Lower lobe of right lung (tissue), 2 donors: ENCODE data around the gene ZDHHC8. TPM values are rescaled to one million over a fixed set of nuclear protein-coding genes. Genes with fewer than 3 reads are reported as not detected.
A peak's percentile ranks its signal among the peaks of the same experiment; 100 is the strongest.

Experiments
- ATAC-seq, 2 donors: fragments of 200-7000 bp; cut with Tn5 transposase; one replicate each; pipeline ENCODE4 v1.9.1; 2020 to 2022; ENCODE audit warnings: mild to moderate bottlenecking in 2 of 2, moderate library complexity in 2 of 2
- DNase-seq: peaks from one replicate; pipeline ENCODE4 v3.0.0-alpha.2; 2020
- H3K27ac ChIP-seq: fragments of 200-600 bp; one replicate; pipeline ENCODE4 v1.8.0; 2022
- H3K27me3 ChIP-seq: fragments of 200-600 bp; one replicate; pipeline ENCODE4 v1.8.0; 2022; ENCODE audit warnings: low read depth
- H3K36me3 ChIP-seq: fragments of 200-600 bp; one replicate; pipeline ENCODE4 v1.8.0; 2022; ENCODE audit warnings: mild to moderate bottlenecking
- H3K4me1 ChIP-seq: fragments of 200-600 bp; one replicate; pipeline ENCODE4 v1.8.0; 2022
- H3K4me3 ChIP-seq: fragments of 200-600 bp; one replicate; pipeline ENCODE4 v1.8.0; 2022; ENCODE audit warnings: mild to moderate bottlenecking
- H3K9me3 ChIP-seq: fragments of 200-600 bp; one replicate; pipeline ENCODE4 v1.8.0; 2022
- CTCF ChIP-seq: fragments of 200-600 bp; IDR thresholded peaks from one replicate; pipeline ENCODE4 v1.8.0; 2022; ENCODE audit warnings: antibody characterized with exemption, mild to moderate bottlenecking
- intact Hi-C: fragments of 100-400 bp; cut with DNase I; formaldehyde crosslinking; loops from one replicate; pipeline ENCODE4 v1.11.0; 2022
- total RNA-seq: library from RNA; stranded (reverse); fragmentation: NEBNext Ultra II Directional; extraction: Animal tissue kit (Norgen Biotek cat#: 25700); gene quantifications from one replicate; pipeline ENCODE4 v1.2.1, GENCODE V29; 2021
- donor health status: DM: no; HTN: yes; CAD: no; lungs with severe emphysema.

ZDHHC8 gene
- total RNA-seq, 1 donor from 2014 or later, result 77.2 TPM

GRCh38 chr22:20085651-20086050 is 46.0 kb upstream of the ZDHHC8 start:
- ATAC-seq (no peak), DNase-seq (peak; percentile 22)
- no peaks in the 10 kb centered on the region for H3K27me3 ChIP-seq
- intact Hi-C loops, result no loop called here
- no peak overlapping the region for H3K4me3 ChIP-seq
- H3K27ac ChIP-seq, result no peak overlapping the region
- no peak for TF ChIP-seq CTCF
- H3K9me3 ChIP-seq, result no peaks in the 10 kb centered on the region
- H3K36me3 ChIP-seq, result peaks cover 51% of the 10 kb centered on the region
- H3K4me1 ChIP-seq, result peaks cover 45% of the 10 kb centered on the region

- no peak overlapping the region for H3K27ac ChIP-seq
- peaks cover 56% of the 10 kb centered on the region for H3K36me3 ChIP-seq
- intact Hi-C loops, result no loop called here
- no peak for TF ChIP-seq CTCF
- no peaks in the 10 kb centered on the region for H3K9me3 ChIP-seq
- ATAC-seq (no peak), DNase-seq (peak; percentile 11)
- H3K27me3 ChIP-seq, result no peaks in the 10 kb centered on the region
- H3K4me3 ChIP-seq, result no peak overlapping the region
- peaks cover 41% of the 10 kb centered on the region for H3K4me1 ChIP-seq
Measured at GRCh38 chr22:20086101-20086599, 45.5 kb upstream of the ZDHHC8 start.

- Histone ChIP-seq H3K36me3 (peaks cover 62% of the 10 kb centered on the region), H3K4me1 (peaks cover 35% of the 10 kb centered on the region), H3K9me3 (no peaks in the 10 kb centered on the region), H3K27me3 (no peaks in the 10 kb centered on the region), H3K4me3 (no peak overlapping the region), H3K27ac (no peak overlapping the region)
- ATAC-seq (no peak), DNase-seq (peak; percentile 5)
- TF ChIP-seq CTCF, result no peak
- intact Hi-C loops, result no loop called here
Measured at GRCh38 chr22:20086763-20087162, 44.8 kb upstream of the ZDHHC8 start.

- Histone ChIP-seq H3K4me1 (peaks cover 27% of the 10 kb centered on the region), H3K27ac (no peak overlapping the region), H3K9me3 (no peaks in the 10 kb centered on the region), H3K36me3 (peaks cover 70% of the 10 kb centered on the region), H3K4me3 (no peak overlapping the region), H3K27me3 (no peaks in the 10 kb centered on the region)
- intact Hi-C loops, result no loop called here
- no peak for TF ChIP-seq CTCF
- ATAC-seq, result no peak
- DNase-seq, result peak; percentile 18
Measured at GRCh38 chr22:20087319-20088262, 44.0 kb upstream of the ZDHHC8 start.

- H3K4me1 ChIP-seq, result peaks cover 20% of the 10 kb centered on the region
- peak; percentile 15 for DNase-seq
- no peak for ATAC-seq
- H3K27me3 ChIP-seq, result no peaks in the 10 kb centered on the region
- H3K36me3 ChIP-seq, result peaks cover 77% of the 10 kb centered on the region
- TF ChIP-seq CTCF, result no peak
- no peak overlapping the region for H3K27ac ChIP-seq
- intact Hi-C loops, result no loop called here
- no peaks in the 10 kb centered on the region for H3K9me3 ChIP-seq
- no peak overlapping the region for H3K4me3 ChIP-seq
Measured at GRCh38 chr22:20088263-20088648, 43.3 kb upstream of the ZDHHC8 start.
